Activated CD4-positive, alpha-beta T cell treated with anti-CD3 and anti-CD28 coated beads, Interleukin-2, amount 50 U/mL, for 1 hour (primary cell): Measurements from ENCODE around the gene OPRM1.

ENCODE experiments used
- DNase-seq: peaks from one replicate; pipeline ENCODE4 v3.0.0-alpha.2; 2020

The OPRM1 gene

DNA sequence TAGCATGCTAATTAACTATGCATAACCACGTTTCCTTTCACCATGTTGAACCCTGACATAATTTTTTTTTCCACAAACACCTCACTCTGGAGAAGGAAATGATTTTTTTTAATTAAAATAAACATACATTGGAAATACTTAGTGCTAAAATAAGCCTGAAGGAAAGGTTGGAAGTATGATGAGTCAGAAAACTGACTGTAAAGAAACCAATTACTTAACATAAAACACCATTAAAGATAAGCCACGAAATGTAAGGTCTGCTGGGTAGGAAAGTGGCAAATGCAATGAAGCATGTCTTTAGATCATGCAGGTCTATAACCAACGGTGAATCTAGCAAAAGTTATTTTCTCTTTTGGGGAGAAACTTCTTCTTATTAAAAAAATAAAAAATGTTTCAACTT is 47.5 kb downstream of the OPRM1 start:
- no peak for DNase-seq

DNA sequence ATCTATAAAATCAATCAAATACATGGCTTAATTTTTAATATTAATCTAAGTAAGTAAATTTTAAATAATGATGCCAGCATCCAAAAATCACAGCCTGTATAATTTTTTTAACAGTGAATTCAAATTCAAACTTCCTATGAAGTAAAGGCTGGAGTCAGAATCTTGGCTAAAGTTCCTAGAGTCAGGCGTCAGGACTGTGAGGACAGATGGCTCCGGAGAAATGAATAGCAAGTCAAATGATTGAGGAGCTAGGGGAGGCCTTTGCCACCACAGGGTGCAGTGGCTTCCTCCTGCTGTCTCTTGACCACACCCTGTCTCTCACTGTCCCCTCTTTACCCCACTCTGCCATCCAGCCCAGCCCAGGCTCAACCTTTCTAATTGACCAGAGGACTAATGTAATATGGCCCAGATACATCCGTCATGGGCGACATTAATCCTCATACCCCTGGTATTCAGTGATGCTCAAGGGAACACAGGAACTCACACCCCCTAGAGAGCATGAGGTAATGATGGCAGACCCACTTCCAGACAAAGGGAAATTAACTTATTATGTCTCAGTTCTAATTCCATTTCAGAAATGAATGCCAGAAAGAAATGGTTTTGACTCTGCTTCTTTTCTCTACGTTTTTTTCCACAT is 53.4 kb downstream of the OPRM1 start:
- no peak for DNase-seq

DNA sequence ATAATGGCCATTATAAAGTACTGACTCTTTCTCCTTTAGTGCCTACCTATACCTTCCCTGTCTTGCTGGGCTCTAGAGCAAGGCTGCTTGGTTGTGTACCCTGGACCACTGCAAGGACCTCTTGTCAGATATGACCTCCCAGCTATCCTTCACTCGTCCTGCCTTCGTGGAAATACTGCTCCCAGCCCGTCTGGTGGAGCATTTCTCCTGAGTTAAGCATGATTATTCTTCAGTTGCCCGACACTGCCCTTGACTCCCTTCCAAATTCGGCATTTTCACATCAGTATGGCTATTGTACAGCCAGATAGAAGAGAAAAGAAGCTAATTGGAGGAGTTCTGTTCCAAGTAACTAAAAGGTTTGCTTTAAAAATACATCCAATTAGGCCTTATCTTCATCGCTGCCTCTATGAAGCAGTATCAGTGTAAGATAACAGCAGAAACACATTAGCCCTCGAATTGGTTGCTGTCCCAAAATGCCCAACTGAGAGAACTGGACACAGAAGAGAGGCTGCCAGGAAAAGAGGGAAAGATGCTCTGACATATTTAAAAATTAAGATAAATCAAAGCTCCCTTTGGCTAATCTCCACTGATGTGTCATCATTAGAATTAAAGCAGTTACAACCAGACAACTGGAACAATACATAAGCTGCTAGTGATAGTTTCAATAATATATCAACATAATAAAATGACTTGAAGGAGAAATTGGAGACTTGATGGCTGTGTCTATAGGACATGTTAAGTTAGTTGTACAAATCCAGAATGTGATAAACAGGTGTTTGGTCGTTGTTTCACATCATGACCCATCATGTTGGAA is 54.4 kb downstream of the OPRM1 start:
- no peak for DNase-seq

DNA sequence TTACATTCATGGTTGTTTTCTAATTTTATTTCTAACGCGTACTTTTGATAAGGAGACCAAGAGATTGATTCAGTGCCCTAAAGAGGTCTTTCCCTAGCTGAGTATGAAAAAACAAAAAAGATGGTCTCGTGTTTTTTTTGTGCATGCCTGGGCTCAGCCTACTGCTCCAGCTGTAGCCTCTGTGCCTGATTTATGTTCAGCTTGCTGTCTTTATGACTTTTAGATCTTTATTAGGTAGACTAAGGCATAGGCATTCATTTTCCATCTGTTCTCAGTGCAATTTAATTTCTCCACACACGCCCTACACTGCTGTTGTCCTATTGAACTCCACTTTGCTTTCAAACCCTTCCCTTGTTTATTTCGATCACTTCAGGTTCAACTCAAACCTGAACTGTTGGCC is 56.5 kb downstream of the OPRM1 start:
- no peak for DNase-seq

DNA sequence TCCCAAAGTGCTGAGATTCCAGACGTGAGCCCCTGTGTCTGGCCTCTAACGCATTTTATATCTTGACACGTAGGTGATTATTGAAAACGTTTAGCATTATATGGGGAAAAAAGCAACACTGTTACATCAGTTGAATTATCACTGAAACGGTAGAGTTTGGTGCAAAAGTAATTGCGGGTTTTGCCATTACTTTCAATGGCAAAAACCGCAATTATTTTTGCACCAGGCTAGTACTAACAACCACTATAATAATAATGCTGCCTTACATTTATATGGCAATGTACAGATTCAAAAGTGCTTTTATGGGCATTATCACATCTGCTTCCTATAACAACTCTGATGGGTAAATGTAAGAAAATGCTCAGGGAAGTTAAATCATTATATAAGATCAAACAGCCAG is 57.3 kb downstream of the OPRM1 start:
- no peak for DNase-seq

DNA sequence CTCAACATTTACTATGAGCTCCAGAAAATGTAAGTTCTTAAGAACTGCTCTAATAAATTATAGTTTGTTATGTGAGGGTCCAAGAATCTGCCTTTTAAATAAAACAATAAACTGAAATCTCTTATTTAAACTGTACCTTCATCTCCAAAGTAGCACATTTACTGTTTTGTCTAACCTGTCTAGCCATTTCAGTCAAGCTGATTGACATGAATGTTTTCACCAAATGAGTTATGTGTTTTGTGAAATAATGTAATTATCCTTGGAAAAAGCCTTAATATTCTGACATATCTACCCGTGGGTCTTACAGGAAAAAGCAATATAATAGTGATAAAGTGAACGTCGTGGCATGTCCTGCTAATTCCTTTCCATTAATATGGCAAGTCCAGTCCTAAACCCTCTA is 57.8 kb downstream of the OPRM1 start:
- no peak for DNase-seq

DNA sequence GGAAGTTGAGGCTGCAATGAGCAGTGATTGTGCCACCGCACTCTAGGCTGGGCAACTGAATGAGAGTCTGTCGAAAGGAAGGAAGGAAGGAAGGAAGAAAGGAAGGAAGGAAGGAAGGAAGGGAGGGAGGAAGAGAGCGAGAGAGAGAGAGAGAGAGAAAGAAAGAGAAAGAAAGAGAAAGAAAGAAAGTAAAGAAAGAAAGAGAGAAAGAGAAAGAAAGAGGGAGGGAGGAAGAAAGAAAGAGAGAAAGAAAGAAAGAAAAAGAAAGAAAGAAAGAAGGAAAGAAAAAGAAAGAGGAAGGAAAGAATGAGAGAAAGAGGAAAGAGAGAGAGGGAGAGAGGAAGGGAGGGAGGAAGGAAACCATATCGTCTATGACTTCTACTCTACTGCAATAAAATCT is 60.2 kb downstream of the OPRM1 start:
- DNase-seq = no peak

DNA sequence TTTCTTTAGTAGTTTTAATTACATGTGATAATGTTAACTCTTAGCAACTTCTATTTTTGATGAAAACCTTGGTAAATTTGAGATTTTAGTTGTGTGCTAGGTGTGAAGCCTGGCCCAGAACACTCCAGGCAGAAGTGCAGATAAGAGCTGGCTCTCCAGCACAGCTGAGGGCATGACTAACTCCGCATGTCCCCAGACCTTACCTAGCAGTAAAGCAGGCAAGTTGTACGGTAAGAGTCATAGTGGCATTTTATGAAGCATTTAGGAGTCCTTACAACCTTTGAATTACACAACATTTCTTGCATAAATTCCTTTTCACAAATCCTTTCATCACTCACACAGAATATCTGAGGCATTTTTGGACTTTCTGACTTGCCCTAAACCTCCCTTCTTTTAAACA is 67.2 kb downstream of the OPRM1 start:
- DNase-seq = no peak

DNA sequence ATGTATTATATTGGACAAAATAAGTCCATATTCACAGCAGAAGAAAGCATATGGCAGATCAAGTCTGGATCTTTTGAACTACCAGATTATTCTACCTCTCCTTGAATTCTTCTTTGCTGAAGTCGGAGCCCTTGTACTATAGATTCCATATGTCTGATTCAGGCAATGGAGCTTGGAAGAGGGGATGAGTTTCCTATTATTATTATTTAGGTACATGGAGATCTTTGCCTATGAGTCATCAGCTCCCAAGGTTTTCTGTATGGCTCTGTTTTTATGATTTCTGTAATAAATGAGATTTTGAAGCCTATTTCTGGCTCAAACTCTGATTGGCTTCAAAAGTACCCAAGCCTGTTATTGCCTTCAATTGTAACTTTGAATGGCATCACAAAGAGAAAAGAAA is 72.0 kb downstream of the OPRM1 start:
- DNase-seq = no peak

DNA sequence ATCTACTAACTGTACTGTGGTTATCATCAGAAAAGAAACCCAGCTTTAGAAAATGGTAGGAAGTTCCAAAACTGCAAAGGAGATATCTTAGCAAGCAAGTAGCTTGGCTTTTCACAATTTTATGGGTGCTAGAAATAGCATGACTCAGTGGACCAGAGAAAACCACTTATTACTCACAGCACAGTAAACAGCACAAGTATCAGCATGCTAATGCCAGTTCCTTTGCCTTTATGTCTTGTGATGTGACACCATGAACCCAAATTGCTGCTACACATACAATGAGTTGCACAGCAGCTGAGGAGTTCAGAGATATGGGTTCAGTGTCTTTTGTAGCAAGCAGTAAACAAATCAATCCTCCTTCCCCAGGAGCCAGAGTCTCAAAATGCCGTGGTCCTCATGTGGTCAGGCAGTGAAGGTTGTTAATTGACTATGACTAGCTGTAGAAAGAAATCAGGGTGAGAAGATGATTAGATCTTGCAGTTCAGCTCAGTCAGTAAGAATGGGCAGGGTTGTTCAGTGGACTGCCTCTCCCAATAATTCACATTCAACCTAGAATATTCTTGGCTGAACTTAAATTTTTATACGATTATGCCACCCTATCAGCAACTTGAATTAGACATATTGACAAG is 73.3 kb downstream of the OPRM1 start:
- DNase-seq = no peak

DNA sequence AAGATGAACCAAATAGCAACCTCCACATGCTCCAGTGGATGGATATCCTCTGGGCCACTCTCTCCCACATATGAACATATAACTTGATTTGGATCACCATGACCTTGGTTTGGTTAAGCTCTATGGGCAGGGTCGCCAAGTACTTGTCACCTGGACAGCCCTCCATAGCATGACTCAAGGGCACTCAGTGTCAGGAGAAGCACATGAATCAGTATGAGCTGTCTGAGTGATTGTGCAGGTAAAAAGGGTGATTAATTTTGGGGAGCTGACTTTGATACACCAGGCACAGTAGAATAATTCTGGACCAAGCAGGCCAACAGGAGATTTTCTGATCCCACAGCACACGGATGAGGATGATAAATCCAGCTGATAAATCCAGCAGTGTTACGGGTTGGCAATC is 74.4 kb downstream of the OPRM1 start:
- no peak for DNase-seq

DNA sequence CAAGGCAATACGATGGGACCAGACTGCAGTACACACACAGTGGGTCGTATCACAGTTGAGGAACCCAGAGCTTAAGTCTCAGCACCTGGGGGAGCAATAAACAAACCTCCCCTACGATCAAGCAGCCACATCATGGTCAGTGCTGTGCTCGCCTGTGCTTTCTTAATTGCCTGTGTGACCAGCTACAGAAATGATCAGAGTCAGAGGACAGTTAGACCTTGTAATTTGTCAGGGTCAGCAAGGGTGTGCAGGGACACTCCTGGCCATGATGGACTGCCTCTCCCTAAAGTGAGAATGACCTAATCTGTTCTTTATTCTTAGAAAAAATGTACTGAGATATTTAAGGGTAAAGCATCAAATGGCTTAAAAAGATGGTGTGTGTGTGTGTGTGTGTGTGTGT is 78.4 kb downstream of the OPRM1 start:
- DNase-seq = no peak

DNA sequence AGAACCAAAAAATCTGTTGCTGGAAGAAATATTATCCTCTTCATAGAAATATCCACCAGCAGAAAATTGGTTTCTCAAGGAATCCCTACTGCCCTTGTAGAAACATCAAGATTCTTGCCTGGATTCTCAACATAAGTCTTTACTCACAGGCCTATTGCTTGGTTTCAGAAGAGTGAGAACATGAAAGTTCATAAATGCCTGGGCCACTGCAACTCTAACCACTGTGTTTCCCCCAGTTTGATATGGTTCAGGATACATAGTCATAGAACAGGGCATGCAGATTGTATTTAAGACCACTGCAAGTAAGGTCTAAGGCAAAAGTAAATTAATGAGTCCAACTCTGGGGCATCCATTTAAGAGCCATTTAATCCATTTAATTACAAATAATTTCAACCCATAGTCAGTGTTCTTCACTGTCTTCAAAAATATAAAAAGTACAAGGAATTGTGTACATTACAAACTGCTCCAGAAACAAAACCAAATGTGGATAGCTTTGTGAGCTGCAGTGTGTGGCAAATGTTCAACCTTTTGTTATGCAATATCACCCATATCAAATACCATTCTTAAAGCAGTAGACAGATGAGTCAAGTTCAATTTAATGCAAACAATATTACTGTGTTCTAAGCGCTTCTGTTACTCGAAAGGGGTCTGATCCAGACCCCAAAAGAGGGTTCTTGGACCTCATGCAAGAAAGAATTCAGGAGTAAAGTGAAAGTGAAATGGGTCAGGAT is 83.3 kb downstream of the OPRM1 start:
- no peak for DNase-seq

DNA sequence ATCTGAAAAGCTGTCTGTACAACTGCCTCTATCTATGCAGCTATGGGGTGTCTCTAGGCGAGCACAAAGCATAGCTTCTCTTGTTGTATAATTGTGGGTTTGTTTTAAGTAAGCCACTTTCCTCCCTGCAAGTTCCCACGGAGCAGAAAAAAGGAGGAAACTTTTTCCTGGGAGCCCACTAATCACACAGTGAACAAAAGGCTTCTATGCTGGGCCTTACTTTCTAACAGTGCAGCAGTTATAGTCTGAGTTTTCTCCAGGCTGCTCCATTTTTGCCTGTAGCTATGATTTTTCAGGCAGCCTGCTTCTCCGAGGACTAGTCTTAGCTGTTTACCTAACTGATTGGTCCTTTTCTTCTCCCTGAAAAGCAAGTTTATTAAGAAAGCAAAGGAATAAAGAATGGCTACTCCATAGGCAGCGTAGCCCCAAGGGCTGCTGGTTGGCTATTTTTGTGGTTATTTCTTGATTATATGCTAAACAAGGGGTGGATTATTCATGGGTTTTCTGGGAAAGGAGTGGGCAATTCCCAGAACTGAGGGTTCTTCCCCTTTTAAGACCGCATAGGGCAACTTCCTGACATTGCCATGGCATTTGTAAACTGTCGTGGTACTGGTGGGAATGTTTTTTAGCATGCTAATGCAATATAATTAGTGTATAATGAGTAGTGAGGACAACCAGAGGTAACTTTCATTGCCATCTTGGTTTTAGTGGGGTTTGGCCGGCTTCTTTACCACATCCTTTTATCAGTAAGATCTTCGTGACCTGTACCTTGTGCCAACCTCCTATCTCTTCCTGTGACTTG is 84.3 kb downstream of the OPRM1 start:
- DNase-seq = no peak

DNA sequence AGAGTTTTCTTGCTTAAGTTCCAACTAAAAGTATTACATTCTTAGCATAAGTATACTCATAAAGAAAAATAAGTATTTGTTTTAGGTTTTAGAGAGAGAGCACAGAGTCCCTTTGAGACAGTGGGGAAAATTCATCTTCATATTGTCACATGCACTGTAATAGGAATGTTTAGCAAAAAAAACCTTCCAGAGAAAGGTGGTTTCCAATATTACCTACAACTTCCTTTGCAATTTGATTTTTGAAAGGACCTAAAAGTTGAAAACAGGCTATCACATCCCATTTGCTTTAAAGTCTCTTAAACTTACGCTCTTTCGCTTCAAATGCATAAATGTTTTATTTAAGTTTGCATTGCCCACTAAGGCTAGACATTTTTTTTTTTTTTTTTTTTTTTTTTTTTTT is 86.4 kb downstream of the OPRM1 start:
- DNase-seq = no peak

DNA sequence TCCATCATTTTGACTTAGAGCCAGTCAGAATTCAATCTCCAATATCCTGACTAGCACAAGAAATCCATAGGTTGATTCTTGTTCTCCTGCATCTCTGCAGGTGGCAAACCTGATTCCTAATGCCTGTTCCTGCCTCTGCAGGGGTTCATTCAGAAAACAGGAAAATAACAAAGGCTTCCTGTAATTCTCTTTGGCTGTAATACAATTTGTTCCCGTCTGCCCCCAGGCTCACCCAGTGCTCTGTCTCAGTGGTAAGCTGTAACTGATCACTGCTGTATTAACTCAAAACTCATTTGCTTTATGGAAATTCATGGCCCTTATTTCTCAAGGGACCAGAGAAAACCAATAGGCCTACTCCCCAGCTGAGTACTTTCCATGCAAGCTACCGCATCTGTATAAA is 88.6 kb downstream of the OPRM1 start:
- no peak for DNase-seq

DNA sequence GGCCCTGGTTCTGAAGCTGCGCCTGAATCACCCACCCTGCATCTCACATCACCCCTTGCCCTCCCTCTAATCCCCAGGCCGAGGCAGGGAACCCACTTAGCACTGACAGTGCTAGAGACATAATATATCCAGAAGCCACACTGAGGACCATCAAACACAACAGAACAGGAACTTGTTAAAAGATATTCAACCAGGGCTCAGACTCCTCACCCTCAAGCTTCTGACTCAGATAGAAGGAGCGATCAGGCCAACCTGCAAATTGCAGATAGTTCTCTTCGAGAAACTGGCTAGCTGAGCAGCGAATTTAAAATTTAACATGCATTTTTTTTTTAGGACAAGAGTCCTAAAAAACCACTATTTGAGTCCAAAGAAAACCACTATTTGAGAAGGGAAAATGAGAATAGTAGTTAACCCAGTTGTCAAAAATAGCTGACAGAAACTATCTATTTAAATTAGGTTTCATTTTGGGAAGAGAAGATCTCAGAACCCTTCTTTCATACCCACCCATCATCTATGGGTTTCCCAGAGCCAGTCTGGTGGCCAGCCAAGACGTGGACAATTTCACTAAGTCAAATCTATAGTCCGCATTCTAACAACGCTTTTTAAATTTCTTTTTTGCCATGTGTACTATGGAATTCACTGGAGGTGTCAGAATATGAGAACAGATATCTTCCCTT is 95.6 kb downstream of the OPRM1 start:
- no peak for DNase-seq

DNA sequence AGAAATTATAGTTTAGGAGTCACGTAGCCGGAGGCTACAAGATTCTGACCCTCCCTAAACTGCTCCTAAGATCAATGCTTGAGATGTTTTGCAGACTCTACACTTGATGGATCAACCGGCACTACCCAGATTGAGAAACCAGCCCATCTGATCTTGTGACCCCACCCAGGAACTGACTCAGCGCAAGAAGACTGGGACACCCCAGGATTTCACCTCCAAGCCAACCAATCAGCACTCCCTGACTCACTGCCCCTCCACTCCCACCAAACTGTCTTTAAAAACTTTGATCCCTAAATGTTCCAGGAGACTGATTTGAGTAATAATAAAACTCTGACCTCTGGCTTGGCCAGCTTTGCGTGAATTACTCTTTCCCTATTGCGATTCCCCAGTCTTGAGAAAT is 99.8 kb downstream of the OPRM1 start:
- DNase-seq = no peak

DNA sequence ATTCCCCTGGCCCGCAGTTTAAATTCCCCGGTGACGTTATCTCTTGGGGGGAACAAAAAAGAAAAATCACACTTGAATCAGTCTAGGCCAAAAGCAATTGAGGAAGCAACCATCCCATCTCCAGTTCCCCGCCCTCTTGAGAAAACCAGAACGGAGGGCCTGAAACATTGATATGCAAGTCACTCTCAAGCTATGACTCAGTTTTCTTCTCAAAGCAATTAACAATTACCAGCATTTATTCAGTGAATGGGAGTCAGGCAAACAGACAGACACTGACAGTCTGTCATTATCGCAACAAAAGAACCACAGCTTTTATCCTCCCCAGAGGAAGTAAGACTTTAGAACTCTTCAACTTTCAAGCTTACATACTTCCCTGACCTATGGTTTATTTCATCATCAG is 100.9 kb downstream of the OPRM1 start:
- no peak for DNase-seq

DNA sequence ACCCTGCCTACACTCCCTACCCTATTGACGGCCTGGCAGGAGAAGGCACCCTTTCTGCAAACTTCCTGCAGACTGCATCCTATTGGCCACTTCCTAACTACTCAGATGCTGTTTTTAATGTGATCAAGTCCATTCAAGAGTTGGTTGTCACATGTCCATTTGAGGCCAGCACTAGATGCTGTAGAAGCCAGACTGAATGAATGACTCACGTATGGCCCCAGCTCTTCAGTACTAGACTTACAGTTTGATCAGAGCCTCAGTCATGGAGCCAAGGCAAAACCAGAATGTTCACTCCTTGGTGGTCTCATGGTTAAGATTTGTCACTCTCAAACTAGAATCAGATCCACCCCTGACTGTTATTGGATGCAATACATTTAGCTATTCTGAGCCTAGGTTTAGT is 101.7 kb downstream of the OPRM1 start:
- DNase-seq = no peak

DNA sequence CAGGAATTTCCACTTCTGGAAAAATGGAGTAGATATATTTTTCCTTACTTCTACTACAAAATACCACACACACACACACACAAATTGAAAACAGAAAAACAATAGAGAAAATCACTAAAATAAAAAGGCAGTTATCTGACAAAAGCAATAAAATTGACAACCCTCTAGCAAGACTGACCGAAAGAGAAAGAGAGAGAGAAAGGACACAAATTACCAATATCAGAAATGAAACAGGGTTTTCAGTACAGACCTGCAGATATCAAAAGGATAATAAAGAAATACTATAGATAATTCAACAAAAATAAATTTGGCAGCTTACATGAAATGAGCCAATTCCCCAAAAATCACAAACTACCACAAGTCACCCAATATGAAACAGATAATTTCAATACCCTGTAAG is 104.7 kb downstream of the OPRM1 start:
- DNase-seq = no peak

DNA sequence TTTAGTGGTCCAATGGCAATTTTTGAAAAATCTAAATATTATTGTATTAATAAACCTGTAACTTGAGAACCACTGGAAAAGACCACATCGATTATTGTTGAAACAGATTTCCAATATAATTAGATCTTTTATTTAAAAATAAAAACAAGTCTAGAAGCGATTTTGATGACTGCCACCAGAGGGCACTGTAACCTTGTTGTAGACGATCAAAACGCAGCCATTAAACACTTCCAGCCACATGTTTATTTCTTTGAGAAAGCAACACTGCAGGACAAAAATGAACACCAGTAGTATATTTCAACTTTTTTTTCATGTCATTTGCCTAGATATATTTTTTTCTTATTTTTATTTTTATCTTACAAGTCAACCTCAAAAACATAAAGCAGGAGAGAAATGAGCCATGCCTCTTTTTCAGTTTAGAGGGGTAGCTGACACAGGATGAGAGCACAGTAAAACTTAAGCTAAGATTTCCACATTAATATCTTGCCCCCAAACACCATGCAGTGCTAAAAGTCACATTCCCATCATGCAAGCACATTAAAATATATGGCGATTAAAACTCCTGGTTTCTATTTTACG is 115.4 kb downstream of the OPRM1 start:
- DNase-seq = peak; percentile 62
